Mammary epithelial cell (primary cell): ENCODE results near the gene TAP1.

ENCODE experiments used
- CTCF ChIP-seq, 2 donors: IDR thresholded peaks in 1 of 2; conservative IDR thresholded peaks in 1 of 2; 2 replicates each; pipeline ENCODE4 v1.5.1; 2011 to 2012; ENCODE audit warnings: inconsistent platforms in 2 of 2, low read length in 2 of 2, mild to moderate bottlenecking in 2 of 2, control low read depth in 1 of 2, low read depth in 1 of 2; ENCODE audit not compliant: insufficient read depth in 1 of 2; ENCODE audit errors: extremely low read depth in 1 of 2
- EZH2 ChIP-seq: IDR thresholded peaks from 2 replicates; pipeline ENCODE4 v1.6.1; 2012; ENCODE audit warnings: low read length, inconsistent platforms, borderline replicate concordance

- no peak for TF ChIP-seq CTCF (conservative IDR thresholded peaks at IDR 0.05 in 1 of 2, IDR thresholded peaks at IDR 0.05 in 1 of 2; ENCODE audit: extremely low read depth in 1 of 2, insufficient read depth in 1 of 2, low read depth in 1 of 2, low read length in 2 of 2)
- no peak for TF ChIP-seq EZH2
Observed at GRCh38 chr6:32833664-32834063, 19.8 kb downstream of the TAP1 start.
